GM18511 (cell line): ENCODE results near the gene COQ8B.
"Not testable (repeated sequence)": the region's sequence is repeated elsewhere in the genome, so short reads cannot be mapped to it uniquely, and the experiment has no call there.

Experiments
- ATAC-seq: cut with Tn5 transposase; IDR thresholded peaks from one replicate; pipeline ENCODE4 v1.9.1; 2021; ENCODE audit warnings: mild to moderate bottlenecking, moderate library complexity; ENCODE audit not compliant: unreplicated experiment

COQ8B gene

DNA sequence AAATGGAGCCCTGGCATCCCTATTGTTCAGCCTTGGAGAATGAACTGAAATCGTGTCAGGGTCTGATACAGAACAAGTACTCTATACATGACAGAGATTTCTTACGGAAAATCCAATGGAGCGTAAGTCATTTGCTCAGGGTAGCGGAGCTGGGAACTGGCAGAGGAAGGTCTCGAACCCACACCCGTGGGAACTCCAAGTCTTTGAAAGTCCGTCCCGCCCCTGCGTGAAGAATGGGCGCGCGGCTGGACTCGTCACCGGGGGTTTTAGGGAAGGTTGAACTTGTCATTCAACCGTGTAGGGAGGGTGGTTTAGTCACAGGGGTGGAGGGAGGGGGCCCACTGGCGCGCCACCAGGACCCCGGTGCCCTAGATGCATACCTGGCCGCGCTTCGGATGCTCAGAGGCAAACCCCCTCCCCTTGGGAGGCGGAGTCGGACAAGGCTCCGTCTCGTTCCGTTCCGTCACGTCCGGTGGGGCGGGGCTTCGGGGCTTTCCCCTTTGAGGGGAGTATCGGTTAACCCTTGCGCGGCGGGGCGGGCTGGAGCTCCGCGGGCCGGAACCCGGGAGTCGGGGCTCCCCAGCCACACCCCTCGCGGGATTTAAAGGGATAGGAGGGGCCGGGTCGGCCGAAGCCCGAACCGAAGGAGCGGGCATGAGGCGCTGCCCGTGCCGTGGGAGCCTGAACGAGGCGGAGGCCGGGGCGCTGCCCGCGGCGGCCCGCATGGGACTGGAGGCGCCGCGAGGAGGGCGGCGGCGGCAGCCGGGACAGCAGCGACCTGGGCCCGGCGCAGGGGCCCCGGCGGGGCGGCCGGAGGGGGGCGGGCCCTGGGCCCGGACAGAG is at the start of gene COQ8B, which contains the start of gene ITPKC:
Gene COQ8B (minus strand): TSS at position 405 of the 843 bp plus-strand sequence. CDS start 2,254 bp downstream, outside the sequence.
Gene ITPKC (plus strand): TSS at position 631 of the 843 bp plus-strand sequence. CDS start 24 bp downstream, at position 655.
- peak; percentile 68 for ATAC-seq

DNA sequence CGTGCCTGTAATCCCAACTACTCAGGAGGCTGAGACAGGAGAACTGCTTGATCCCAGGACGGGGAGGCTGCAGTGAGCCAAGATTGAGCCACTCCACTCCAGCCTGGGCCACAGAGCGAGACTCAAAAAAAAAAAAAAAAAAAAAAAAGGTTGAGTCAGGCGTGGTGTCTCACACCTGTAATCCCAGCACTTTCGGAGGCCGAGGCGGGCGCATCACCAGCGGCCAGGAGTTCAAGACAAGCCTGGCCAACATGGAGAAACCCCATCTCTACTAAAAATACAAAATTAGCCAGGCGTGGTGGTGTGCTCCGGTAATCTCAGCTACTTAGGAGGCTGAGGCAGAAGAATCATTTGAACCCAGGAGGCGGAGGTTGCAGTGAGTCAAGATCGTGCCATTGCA is 49.7 kb upstream of the COQ8B start:
- ATAC-seq, result not testable (repeated sequence)

DNA sequence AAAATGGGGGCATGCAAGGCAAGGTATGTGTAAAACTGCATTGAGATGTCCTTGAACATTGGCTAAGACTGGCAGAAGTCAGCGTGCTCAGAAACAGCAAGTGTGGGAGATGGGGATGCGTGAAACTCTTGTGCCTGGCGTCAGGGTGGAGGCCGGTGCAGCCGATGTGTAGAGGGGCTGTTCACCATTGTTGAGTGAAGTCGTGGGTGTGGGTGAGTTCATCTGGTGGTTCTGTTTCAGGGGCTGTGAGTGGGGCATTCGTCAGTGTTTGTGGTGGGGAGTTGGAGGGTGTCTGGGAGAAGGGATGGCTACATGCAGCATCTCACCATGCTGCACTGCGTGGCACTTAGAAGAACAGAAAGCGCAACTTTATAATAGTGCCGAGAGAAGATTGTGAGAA is 47.3 kb upstream of the COQ8B start:
- no peak for ATAC-seq

DNA sequence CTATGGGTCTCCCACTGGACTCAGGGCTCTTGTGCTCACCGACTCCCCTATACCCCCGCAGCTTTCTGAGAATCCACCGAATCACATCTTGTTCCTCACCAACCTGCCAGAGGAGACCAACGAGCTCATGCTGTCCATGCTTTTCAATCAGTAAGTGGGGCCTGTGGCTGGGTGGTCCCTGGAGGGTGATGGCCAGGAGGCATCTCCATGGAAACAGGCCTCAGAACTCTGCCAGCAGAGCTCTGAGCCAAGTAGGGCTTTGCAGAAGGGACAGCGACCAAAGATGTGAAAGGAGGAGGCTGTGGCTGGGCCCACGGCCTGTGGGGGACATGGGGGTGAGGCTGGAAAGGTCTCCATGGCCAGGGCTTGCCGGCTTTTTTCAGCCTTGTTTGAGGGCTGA is 46.8 kb upstream of the COQ8B start:
- ATAC-seq, result no peak

DNA sequence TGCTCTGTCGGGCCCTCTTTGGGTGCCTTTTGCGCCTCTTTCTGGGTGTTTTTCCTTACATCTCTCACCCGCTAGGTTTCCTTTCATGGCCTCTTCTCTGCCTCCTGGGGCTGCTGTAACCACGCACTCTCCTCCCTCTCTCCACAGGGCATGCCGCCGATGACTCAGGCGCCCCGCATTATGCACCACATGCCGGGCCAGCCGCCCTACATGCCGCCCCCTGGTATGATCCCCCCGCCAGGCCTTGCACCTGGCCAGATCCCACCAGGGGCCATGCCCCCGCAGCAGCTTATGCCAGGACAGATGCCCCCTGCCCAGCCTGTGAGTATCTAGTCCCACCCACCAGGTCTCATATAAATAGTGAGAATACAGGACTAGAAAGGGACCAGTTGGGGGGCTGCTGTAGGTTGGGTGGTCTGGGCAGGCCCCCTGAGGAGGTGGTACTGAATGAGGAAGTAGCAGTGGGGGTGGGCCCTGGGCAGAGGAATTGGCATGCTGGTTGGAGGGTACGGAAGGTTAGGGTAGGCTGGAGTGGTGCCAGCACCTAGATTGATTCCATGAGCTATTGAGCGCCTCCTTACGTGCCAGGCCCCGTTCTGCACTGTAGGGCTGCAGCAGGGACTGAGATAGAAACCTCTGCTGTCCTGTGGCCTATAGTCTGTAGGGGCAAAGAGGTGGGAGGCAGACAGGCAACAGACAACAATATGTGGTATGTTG is 46.2 kb upstream of the COQ8B start:
- ATAC-seq, result no peak

DNA sequence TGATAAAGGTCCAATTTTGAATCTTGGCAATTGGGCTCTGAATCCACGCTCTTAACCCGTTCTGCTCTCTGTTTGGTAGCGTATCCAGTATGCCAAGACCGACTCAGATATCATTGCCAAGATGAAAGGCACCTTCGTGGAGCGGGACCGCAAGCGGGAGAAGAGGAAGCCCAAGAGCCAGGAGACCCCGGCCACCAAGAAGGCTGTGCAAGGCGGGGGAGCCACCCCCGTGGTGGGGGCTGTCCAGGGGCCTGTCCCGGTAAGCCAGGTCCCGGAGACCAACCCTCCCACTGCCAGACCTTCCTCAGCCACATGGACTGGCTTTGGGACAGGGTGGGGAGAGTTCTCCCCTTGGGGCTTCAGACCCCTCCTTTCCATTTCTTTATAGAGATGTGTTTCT is 42.7 kb upstream of the COQ8B start:
- ATAC-seq, result no peak

DNA sequence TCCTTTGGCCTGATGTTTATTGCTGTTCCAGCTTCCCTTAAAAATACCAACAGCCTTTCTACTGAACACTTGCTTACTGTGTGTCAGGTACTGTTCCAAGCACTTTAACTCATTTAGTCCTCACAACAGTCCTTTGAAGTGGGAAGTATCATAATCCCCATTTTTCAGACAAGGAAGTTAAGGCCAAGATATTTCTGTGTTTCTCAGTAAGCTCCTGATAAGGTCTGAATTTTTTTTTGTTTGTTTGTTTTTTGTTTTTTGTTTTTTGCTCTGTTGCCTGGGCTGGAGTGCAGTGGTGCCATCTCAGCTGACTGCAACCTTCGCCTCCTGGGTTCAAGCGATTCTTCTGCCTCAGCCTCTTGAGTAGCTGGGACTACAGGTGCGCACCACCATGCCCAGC is 41.8 kb upstream of the COQ8B start:
- ATAC-seq, result no peak

DNA sequence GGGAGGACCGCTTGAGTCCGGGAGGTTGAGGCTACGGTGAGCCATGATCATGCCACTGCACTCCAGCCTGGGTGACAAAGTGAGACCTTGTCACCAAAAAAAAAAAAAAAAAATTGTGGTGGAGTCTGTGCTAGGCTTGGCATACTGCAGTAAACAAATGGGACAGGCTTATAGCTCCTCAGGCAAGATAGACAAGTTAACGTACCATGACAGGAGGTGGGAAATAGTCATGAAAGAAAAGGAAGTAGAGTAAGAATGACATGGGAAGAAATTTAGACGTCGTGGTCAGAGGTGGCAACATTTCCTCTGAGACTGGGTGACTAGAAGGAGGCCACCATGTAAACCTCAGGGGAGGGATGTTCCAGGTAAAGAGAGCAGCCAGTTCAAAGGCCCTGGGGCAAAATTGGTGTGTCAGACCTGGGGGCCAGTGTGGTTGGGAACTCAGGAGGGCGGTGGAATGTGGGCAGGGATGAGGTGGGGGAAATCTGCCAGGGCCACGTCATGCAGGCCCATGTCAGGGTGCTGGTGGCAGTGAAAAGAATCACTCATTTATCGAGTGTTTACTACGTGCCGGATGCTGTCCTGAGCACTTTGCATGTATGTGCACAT is 39.9 kb upstream of the COQ8B start:
- ATAC-seq, result no peak

DNA sequence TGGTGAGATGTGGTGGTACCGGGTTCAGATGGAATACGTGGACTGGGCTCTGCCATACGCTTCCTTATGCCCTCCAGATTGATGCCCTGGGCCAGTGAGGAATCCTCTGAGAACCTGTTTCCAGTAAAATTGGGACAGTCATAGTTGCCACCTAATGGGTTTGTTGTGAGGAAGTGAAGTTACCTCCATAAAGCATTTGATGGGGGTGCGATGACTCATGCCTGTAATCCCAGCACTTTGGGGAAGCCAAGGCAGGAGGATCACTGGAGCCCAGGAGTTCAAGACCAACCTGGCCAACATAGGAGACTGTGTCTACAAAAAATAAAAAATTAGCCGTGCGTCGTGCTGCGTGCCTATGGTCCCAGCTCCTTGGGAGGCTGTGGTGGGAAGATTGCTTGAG is 39.1 kb upstream of the COQ8B start:
- no peak for ATAC-seq

DNA sequence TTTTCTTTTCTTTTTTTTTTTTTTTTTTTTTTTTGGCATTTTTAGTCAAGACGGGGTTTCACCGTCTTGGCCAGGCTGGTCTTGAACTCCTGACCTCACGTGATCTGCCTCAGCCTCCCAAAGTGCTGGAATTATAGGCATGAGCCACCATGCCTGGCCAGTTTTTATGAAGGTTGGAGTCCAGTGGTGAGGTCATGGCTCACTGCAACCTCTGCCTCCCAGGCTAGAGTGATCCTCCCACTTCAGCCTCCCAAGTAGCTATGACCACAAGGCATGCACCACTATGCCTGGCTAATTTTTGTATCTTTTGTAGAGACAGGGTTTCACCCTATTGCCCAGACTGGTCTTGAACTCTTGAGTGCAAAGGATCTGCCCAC is 38.5 kb upstream of the COQ8B start:
- ATAC-seq, result no peak

DNA sequence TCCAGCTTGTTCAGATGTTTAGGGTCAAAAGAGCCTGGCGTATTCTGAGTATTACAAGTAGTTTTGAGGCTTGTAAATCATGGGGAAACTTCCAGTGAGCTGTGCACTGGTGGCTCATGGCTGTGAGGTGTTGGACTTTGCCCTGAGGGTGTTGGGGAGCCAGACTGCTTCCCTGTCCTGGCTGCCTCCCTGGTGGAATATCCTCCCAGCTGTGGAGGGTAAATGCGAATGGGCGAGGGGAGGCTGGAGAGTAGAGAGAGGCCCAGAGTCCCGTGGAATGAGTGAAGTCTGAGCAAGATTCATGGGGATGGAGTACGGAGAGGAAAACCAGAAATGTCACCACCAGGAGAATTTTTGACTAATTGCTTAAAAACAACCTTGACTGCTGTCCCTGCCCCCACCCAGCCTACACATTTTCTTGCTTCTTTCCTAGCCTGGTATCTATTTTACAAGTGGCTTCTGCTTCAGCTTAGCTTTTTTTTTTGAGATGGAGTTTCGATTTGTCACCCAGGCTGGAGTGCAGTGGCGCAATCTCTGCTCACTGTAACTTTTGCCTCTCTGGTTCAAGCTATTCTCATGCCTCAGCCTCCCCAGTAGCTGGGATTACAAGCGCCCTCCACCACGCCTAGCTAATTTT is 38.0 kb upstream of the COQ8B start:
- no peak for ATAC-seq

DNA sequence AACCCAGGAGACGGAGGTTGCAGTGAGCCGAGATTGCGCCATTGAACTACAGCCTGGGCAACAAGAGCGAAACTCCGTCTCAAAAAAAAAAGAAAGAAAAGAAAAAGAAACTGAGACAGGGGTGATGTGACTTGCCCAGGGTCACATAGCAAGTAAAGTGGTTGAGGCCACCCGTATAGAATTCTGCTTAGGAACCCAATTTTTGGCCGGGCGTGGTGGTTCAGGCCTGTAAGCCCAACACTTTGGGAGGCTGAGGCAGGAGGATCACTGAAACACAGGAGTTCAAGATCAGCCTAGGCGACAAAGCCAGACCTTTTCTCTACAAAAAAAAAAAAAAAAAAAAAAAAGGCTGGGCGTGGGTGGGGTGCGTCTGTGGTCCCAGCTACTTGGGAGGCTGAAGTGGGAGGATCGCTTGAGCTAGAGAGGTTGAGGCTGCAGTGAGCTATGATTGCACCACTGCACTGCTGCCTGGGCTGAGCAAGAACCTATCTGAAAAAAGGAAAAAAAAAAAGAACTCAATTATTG is 35.6 kb upstream of the COQ8B start:
- ATAC-seq, result no peak

DNA sequence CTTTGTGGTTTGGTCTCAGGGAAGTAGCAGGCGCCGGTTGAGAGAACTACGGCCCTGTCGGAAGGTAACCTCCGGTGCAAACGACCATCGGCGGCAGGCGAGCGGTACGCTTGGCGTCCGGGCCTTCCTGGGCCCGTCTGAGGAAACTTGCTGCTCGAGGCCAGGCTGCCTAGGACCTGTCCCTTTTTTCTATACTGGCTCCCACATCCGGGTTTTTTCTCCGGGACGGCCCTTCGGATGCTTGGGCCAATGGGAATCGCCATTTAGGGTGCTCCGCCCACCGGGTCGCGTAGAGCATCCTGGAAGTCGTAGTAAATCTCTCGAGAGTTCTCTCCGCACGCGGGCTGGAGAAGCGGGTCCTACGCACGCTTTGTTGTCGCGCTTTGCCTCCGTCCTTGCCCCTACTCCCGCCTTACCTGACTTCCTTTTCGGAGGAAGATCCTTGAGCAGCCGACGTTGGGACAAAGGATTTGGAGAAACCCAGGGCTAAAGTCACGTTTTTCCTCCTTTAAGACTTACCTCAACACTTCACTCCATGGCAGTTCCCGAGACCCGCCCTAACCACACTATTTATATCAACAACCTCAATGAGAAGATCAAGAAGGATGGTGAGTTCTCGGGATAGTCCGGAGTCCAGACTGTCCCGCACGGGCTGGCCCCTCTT is 34.3 kb upstream of the COQ8B start, which contains the start of gene SNRPA:
Gene SNRPA (plus strand): TSS at position 330 of the 664 bp plus-strand sequence. CDS start 206 bp downstream, at position 536.
- ATAC-seq, result peak; percentile 70

DNA sequence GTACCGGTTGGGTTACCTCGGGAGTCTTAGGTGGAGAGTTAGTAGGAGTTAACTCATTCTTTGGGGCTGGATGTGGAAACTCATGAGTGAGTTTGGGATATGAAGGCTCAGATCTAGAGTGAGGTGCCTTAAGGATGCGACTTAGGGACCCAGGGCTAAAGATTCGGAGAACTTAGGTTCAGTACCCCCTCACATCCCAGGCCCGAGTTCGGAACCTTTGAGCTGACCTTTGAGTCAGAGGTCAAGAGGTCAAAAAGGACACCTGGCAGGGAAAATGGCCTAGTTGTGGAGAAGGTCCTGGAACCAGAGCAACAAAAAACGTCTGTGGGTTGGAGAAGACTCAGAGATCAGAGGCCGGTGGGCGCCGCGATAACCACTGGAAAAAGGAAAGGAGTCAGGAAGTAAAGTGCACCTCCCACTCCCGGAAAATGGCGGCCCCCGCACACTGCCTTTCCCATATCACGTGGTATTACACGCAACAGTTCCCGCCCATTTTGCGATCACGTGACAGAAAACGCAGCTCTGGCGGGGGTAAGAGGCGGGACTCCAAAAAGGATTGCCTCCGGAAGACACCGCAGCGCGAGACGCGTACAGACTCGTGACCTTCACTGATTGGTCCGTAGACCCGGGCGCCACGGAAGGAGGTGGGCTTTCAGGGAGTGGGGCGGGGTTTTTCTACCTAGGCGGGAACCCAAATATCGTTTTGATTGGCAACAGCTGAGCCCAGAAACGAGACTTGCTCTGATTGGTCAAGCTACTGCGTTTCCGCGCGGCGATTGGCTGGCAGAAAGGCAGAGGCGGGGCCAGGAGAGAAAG is 33.6 kb upstream of the COQ8B start, which contains the start of gene ACTMAP:
Gene ACTMAP (minus strand): TSS at position 420 of the 816 bp plus-strand sequence. CDS start 674 bp downstream, outside the sequence.
- ATAC-seq, result peak; percentile 85

DNA sequence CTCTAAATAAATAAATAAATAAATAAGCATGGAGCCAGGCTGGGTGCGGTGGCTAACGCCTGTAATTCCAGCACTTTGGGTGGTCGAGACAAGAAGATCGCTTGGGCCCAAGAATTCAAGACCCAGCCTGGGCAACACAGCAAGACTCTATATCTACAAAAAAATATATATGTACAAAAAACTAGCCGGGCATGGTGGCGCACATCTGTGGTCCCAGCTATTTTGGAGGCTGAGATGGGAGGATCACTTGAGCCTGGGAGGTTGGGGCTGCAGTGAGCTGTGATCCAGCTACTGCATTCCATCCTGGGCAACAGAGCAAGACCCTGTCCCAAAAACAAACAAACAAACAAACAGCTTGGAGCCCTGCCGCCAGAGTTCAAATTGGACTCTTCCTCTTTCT is 30.9 kb upstream of the COQ8B start:
- ATAC-seq, result no peak

DNA sequence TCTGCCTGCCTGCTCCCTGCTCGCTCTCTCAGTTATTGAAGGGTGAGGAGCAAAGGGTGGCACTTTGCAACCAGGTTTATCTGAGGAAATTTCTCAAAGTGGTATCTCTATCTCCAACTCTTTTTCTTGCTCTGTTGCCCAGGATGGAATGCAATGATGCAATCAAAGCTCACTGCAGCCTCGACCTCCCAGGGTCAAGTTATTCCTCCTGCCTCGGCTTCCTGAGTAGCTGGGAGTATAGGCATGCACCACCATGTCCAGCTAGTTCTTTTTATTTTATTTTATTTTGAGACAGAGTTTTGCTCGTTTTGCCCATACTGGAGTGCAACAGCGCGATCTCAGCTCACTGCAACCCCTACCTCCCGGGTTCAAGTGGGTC is 28.7 kb upstream of the COQ8B start:
- no peak for ATAC-seq

DNA sequence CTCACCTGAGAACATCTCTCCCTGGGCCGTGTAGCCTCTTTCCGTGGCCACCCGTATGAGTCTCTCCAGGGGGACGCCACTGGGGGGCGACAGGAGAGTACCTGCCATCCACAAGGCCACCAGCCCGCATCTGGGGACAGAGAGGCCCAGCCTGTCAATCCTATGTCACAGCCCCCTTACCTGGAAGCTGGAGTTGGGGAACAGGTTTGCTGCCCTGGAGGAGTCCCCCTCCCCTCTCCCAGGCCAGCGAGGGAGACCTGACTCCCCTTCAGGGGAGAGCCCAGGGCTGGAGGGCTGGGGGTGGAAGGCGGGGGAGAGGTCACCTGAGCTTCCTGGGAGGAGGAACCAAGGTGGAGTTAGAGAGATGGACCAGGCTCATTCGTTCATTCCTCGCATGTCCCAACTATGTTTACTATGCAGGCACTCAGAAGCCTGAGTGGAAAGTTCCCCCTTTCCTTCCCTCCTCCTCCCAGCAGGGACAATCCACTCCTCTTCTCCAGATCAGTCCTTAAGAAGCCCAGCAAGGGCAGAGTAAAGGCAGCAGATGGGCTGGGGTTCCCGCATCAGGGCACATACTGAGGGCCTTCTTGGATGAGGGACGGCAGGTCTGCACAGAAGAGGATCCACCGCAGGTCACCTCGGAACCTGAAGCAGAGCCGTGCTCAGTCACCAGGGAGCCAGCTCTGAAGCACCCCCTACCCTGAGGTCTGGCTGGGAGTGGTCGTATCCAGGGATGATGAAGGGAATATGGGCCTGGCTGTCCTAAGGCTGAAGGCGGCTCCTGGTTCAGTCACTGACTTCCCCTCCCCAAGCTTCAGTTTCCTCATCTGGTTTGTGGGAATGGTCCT is 28.1 kb upstream of the COQ8B start:
- no peak for ATAC-seq

DNA sequence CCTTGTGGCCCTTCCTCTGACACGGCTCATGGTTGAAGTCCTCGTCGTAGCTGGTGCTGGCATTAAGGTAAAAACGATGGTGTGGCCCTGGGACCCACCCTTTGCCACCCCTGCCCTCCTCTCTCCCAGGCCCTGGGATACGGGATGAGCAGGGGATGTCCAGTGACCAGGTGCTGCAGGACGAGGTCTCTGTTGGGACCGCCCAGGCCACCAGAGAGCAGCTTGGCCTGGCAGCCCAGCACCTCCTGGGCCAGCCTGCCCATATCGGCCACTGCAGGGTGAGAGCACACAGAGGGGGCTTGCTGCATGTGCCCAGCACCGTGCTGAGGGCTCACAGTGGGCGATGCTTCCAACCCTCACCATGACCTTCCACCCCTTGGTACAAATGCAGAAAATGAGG is 27.2 kb upstream of the COQ8B start:
- ATAC-seq, result no peak
